Body of pancreas (tissue), 4 donors: ENCODE measurements around the gene MYO9B.

Experiments
- POLR2A ChIP-seq, 3 donors: fragments of 450-650 bp; IDR thresholded peaks; one replicate each; pipeline ENCODE4 v1.6.1; 2016; ENCODE audit warnings: antibody characterized with exemption in 3 of 3, mild to moderate bottlenecking in 2 of 3
- TF ChIP-seq, protein P1 (sequence below), 7 experiments: fragments of 450-650 bp in 4 of 7; fragments of 200-600 bp in 3 of 7; sonication (generic) in 3 of 7; IDR thresholded peaks; one replicate each; pipeline ENCODE4 v1.5.1; 2016 to 2019; ENCODE audit warnings: antibody characterized with exemption in 7 of 7

DNA sequence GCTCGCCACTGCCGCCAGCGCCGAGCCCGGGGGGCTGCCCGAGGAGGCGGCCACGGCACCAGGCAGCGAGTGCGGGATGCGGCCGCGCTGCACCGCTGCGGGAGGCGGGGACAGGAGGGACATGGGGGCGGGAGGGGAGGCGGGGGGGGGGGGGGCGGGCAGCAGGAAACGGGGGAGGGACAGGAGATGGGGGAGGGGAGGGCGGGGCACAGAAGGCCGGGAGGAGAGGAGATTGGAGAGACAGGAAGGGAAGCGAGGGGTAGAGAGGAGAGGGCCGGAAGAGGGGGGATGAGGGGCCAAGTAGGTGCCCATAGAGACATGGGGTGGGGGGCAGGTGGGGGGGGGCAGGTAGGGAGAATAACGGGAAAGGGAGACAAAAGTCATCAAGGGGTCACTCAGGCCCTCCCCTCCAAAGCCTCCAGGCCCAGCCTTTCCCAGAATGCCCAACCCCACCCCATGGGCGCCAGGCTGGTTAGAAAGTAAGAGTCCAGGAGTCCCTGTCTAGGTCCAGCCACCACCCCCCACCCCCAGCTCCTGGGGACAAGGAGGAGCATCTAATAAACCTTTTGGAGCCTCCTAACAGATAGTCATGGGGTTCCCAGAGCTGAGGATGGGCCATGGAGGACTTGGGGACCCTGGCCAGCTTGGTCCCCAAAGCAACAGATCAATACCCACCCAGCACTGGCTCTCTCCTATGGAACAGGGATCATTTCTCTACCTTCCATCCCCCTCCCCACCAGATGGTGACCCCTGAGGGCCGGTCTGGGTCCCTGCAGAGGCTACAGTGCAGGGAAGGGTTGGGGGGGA lies 160.6 kb downstream of the MYO9B start:
- TF ChIP-seq, protein P1, sequence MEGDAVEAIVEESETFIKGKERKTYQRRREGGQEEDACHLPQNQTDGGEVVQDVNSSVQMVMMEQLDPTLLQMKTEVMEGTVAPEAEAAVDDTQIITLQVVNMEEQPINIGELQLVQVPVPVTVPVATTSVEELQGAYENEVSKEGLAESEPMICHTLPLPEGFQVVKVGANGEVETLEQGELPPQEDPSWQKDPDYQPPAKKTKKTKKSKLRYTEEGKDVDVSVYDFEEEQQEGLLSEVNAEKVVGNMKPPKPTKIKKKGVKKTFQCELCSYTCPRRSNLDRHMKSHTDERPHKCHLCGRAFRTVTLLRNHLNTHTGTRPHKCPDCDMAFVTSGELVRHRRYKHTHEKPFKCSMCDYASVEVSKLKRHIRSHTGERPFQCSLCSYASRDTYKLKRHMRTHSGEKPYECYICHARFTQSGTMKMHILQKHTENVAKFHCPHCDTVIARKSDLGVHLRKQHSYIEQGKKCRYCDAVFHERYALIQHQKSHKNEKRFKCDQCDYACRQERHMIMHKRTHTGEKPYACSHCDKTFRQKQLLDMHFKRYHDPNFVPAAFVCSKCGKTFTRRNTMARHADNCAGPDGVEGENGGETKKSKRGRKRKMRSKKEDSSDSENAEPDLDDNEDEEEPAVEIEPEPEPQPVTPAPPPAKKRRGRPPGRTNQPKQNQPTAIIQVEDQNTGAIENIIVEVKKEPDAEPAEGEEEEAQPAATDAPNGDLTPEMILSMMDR (IDR thresholded peaks at IDR 0.05): no peak
- TF ChIP-seq POLR2A (IDR thresholded peaks at IDR 0.05): no peak
